Fibroblast of the conjunctiva (primary cell): ENCODE measurements around the gene IL17F.
A peak's percentile ranks its signal among the peaks of the same experiment; 100 is the strongest.
"Not testable (repeated sequence)": the region's sequence is repeated elsewhere in the genome, so short reads cannot be mapped to it uniquely, and the experiment has no call there.

Source experiments
- DNase-seq: peaks from one replicate; pipeline ENCODE4 v3.0.0-alpha.2; 2010; ENCODE audit warnings: low read depth

The IL17F gene

DNA sequence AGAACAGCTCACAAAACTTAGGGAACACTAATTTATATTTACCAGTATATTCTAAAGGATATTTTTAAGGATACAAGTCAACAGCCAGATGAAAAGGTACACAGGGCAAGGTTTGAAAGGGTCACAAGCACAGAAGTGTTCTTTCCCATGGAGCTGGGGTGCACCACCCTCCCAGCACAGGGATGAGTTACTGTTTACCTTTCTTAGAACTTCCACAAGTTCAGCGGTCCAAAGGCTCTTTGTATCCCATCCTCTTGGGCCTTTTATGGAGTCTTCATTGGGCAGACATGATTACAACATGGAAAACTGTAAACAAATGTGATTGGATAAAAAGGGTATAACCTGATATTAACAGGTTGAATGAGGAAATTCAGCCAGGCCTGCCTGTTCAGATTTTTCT is 1.1 kb upstream of the IL17F start:
- no peak for DNase-seq

DNA sequence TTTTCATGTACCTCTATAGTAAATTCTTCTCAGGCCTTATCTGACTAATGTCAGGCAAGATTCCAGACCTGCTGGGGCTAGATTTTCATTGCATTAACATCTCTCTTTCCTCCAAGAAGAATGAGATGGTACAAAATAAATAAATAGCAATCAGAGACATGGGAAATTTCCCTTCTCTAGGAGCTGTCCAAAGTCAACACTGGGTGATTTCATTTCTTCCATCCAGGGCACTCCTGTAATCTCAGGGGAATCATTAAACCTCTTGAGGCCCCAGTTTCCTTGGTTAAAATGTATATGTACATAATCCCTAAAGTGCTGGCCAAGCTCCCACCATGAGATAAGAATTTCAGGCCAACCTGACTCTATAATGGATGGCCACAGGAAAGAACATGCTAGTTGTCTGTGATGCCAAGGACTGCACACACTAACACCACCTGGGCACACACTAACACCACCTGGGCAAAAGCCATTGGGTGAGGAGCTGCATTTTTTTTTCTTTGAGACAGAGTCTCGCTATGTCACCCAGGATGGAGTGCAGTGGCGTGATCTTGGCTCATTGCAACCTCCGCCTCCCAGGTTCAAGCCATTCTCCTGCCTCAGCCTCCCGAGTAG is 912 bp downstream of the IL17F start:
- DNase-seq, result no peak

DNA sequence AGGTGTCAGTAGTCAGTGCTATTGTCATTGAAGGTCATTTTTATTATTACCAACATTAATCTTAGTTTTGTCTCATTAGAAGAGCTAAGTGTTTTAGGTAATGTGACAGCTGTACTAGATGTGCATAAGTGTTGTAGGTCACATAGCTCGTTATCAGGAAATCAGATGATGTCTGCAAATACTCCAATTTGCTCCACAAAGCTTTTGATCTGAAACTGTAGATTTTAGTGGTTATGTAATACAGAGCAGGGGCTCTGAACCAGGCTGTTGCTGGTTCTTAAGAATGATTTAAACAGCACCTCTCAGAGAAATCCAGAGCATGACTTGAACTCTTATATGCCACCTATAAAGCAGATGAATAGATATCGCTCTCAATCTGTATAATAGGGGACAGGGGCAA is 2.5 kb downstream of the IL17F start:
- DNase-seq, result no peak

DNA sequence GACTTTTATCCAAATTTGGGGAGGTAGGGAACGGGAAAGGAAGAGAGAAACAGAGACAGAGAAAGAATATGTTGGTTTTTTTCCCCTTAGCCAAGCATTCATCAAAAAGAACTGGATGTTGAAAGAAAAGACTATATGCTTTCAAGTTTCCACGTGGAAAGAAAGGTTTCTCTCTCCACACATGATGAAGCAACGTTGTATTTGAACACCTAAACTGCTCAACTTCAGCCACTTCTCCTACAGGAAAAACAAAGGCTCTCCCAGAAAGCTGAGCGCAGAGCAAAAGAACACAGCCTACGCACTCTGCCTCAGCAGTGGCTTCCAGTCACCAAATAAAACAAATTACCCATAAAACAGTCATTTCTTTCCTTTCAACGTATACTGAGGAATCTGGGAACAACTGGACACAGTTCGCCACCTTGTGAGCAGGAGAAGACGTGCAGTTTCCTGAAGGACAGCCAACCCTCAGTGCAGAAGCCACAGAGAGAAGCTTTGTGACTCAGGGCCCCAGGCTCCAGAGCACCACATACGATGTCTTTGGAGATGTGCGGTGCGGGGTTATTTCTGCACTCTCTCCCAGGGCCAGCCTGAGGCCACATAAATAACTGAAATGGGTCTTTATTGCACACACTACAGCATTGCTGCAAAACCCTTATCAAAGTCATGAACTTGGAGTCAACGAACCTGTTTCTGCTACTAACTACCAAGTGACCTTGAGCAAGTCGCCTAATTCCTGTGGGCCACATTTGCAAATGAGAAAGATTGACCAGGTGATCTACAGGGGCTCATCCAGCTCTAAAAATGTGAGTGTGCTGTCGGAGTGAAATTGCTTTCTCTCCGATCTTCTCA is 10.1 kb downstream of the IL17F start:
- peak; percentile 23 for DNase-seq

DNA sequence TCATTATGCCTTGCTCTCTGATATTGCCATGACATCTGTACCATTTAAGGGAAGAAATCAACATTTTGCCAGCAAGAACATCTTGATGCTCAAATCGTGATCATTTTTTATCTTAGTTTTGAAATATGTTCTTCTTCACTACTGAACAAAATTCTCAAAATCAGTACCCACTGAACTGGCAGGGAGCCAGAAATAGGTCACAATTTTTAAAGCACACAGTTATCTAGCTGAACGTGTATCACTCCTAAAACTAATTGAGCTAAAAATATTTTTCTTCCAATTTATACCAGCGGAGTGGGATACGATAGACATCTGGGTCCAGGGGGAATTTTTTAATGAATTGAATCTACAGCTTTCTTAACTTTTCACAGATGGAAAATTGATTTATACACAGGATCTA is 11.3 kb downstream of the IL17F start:
- DNase-seq, result no peak

DNA sequence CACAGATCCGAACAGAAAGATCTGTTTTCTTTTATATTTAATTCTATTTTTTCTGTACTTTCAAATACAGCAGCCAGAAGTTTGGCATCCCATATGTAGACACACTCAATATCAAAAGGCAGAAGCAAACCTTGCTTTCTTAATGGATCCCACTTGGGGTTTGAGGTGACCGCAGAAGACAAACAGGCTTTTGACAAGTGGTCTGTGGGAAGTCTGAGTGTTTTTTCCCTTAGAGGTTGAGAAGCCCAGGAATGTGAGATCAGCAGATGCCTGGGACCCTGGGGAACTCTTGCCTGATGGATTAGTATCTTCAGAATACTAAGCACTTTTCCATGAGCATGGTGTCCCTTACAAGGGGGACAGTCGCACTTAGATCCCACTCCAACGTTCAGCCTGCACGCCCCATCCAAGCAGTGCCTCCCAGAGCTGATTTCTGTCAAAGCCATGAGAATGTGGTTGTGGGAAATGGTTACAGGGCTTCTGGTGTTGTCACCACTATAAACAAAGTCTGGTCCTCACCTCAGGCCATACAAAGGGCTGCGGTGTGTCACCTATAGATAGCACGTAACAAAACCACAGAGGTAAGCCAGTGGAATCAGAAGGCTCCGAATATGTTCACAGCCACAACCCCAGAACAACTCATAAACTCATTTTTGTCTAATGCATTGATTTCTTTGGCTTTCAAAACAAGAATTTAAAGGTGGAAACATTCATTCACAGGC is 12.7 kb downstream of the IL17F start:
- DNase-seq, result no peak

DNA sequence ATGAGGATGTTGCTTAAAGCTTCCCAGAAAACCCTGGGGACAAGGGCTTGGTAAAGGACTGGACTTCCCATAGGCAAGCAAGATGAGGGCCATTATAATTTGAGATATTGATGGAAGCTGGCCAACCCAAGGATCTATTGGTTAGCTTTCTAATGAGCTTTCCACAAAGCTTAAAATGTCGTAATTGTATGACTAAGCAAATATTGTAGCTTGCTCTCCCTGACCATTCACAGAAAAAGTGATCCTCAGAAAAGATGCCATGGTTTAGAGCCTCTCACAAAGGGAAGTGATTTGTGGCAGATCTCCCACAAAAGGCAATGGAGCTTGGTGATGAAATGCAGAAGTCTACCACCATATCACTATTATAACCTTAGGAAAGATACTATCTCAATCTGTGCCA is 13.6 kb downstream of the IL17F start:
- DNase-seq, result no peak

DNA sequence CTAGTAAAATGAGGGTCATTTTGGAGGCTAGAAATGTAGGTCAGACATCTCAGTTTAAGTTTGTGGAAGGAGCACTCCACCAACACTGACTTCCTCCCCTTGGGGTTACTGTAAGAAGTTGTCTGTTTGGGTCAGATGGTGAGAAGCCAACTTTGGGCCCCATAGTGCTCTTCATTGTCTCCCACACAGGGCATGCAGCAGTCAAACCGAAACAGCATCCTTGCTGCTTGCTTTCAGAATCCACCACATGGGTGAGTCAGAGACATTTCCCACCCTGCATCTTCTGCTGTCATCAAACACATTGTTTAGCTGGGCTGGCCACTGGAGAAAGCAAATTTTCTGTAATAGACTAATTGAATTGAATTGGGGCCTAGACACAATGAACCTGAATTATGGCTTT is 16.8 kb downstream of the IL17F start:
- DNase-seq, result no peak

DNA sequence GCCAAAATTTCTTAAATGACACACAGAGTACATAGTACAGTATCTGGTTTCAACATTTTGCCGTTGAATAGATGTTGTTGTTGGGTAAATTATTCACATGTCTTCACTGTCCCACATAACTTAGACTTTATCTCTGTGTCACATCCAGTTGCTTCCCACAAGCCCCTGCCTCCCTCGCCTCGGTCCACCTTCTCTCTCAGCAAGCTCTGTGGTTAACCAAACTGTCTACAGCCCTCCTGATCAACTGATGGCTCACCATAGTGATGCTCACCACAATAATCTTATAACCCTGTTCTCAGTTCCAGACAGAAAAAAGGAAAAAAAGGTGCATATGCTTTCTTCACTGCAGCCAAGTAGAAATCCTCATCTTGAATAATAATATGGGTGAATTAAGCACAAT is 23.0 kb downstream of the IL17F start:
- no peak for DNase-seq

DNA sequence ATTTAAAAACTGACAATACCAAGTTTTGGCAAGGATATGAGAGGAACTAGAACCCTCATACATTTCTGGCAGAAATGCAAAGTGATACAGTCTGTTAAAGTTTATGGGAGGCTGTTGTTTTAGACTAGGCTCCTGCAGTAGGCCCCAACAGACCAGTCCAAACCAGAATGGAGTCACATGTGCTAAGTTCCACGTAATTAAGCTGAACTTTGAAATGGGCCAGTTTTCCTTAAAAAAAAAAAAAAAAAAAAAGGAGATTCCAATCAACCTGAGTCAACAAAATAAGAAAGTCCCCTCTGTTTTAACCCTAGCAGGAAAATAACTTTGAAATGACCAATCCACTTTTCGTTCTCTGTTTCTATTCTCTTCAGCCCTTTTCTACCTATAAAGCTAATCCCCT is 26.5 kb downstream of the IL17F start:
- DNase-seq, result no peak

DNA sequence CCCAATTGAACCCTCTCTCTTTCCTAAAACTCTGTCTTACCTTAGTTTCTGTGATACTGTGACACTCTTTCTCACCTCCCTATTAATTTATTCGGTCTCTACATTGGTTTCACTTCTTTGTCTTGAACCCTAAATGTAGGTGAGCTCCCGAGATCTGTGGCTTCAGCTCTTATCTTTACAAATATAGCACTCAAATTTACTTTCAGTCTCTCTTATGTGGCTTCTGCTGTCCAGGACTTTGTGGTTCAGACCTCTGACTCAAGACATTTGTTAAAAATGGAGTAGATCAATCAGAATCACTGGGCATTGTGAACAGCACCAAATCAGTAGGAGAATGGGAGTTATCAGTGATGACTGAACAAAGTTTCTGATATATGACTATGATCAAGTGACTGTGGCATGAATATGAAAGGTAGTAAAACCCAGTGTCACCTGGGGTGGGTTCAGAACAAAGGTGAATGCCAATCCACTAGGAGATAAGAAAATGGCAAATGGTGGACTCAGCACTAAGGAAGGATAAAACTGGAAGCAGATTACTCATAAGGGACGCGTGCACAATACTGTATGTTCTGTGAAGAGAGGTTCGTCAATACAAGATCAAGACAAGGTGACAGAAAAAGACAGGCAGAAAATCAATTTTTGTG is 27.2 kb downstream of the IL17F start:
- DNase-seq, result no peak

DNA sequence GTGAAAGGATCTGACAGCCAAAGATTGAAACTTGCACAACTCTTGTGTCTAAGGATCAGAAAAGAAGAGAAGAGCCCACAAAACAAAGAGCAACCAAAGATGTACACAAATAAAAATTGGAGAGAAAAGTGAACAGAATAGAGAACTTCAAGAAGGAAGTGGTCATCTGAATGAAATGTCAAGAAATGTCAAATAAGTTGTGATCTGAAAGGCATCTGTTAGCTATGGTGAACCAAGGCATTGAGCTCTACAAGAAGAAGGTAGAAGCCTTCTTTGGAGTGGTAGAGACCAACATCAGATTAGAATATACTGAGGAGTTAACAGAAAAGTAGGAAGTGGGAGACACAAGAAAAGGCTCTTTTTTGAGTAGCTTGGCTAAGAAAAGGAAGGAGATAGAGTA is 28.5 kb downstream of the IL17F start:
- DNase-seq, result no peak

DNA sequence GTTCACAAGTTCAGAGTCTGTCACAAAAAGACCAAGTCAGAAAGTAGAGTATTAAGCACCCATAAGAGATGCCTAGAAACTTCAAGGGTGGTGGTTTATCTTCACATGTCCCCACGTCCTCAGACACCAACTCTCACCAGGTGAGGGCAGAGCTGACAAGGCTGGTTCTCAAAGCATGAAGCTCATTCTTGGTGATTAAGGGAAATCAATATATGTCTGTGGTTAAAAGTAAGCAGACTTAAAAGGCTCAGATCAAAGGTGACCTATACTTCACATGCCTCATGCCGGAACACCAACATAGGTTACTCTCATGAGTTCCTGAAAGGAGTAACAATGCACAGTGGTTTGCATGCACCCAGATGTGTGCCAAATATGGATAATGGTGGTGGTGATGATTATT is 31.2 kb downstream of the IL17F start:
- DNase-seq, result no peak

DNA sequence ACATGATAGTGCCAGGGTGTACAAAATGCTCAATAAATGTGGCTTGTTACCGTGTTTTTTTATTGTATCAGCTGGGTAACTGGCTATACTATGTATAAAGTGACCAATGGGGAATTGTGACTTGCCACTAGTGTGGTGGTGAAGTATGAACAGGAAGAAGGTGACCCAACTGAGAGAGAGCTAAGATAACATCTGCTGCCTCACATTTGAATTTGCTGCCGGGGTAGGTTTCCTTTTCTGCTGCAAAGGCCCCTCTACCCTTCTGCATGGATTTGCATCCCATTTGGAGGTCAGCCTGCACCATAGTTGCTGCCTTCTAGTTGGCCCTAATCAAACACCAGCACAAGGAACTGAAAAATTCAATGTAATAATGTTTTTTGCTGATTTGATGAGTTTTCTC is 34.1 kb downstream of the IL17F start:
- no peak for DNase-seq

DNA sequence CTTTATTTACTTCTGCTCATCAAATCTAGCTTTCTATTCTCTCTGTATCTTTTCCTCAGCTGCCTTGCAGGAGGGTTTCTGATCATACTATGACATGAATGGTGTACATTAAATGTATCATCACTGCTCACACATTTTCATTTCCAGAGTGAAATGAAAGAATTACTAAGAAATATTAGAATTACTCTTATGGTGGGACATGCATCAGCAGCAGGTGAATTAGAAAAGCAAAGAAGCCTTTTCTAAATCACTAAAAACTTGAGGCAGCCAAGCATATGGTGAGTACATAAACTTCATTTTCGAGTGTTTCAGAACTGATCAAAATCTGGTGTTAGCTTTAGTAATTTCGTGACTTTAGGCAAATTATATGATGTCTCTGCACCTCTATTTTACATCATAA is 34.5 kb downstream of the IL17F start:
- no peak for DNase-seq

DNA sequence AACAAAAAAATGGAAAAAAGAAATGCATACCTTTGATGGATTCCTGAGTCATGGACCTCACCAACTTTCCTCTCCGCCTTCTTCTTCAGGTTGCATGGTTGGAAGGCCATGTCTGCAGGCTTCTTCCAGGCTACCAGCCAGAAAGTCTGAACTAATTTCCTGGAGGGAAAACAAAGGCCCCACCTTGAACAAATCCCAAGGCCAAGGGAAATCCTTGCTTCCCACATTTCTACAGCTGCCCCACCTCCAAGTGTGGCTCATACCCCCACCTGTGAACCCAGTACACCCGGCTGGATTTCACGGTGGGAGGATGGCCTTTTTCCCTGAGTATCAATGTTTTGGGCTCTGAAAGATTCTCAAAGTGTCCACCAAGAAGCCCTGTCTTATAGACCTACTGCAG is 35.7 kb downstream of the IL17F start:
- no peak for DNase-seq

DNA sequence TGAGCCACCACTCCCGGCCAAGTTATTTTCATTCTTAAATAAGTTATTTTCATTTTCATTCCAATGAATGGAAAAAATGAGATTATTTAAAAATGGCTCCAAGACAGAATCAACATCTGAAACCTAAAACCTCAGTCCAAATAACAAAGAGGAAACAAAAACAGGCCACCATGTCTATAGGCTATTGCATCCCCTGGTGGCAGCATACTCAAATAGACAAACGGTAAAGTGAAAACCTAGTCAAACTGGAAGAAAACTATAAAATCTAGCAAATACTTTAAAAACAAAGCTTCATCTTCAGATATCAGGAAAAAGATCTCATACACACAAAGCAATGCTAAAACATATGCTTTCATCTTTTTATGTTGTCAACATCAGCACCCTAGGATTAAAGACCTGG is 37.2 kb downstream of the IL17F start:
- no peak for DNase-seq

DNA sequence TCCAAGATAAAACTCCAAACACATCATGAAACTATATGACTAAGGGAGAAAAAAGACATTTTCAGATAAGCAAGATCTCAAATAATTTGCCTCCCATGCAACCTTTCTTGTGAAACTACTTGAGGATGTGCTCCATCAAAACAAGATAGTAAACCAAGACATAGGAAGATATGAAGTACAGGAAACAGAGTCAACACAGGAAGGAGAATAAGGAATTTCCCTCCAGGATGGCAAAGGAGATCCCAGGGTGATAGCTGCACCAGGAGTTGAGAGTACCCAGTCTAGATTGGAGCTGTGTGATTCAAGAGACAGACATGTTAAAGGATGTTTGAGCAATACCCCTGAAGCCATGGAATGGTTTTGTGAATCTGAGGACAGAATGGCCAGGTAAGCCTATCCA is 42.8 kb downstream of the IL17F start:
- DNase-seq, result no peak

DNA sequence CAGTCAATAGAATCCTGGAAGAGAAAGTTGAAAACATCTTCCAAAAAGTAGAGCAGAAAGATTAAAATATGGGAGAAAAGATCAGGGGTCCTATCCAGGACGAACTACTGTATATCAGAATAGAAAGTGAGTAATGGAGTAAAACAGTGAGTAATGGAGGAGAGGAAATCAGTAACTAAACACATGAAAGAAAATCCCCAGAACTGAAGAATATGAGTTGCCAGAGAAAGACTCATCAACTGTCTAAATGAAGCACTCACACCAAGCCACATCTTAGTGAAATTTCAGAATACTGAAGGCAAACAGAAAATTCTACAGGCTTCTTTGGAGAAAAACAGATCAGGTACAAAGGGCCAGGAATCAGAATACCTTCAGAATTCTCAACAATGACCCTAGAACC is 43.3 kb downstream of the IL17F start:
- DNase-seq, result no peak

DNA sequence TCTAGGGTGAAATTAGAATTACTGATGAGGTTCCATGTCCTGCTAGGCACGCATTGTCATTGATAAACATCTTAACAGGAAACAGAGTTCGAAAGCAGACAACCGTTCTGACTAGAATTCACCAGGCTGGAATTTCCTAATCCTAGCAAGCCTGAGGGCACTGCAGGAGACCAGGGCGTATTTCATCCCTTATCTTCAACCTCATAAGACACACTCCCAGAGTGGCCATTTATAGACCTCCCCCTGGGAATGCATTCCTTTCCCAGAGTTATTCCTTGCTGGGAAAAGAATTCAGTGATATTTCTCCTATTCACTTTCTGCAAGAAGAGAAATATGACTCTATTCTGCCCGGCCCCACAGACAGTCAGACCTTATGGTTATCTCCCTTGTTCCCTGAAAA is 44.2 kb downstream of the IL17F start:
- not testable (repeated sequence) for DNase-seq

DNA sequence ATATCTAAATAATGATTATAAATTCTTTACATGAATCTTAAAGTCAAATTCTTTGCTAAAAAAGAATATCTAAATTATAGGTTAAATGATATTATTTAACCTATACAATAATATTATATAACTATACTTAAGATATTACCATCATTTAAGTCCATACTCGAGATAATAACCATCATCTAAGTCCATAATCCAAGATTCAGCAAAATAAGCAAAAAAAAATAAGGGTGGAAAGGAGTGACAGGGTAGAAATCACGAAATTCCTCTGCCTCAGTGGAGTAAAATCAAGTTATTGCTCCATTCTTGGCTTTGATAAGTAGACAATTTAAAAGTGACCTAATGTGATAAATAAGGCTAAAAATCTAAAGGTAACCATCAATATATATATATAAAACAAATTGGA is 48.4 kb downstream of the IL17F start:
- no peak for DNase-seq

DNA sequence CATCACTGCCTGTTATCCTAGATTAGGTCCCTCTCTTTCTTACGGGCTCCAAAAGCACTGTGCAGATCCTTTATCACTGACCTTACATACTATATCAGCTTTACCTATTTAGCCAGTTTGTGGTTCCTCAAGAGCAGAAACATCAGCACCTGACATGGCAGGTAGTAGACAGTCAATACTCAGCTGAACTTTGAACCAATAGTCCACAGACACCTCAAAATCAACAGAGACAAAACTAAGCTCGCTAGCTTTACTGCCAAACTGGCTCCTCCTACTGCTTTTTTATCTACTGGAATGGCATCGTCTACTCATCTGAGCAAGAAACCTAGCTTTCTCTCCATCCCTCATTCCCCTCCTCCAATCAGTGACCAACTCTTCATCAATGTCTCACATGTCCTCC is 52.5 kb downstream of the IL17F start:
- DNase-seq, result no peak

DNA sequence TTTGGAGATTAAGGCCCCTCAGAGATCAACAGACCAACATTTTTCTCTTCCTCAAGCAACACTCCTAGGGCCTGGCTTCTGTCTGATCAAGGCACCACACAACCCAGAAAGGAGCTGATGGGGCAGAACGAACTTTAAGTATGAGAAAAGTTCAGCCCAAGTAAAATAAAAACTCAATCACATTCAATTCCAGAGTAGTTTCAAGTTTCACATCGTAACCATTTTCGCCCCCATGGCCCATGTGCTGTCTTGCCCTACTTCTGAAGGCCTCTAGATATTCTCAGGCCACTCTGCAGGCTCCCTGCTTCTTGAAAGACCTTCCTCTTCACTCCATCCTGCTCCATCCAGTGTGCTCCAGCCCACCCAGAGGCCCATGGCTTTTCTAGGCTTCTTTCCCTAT is 53.9 kb downstream of the IL17F start:
- DNase-seq, result no peak
